HepG2 (cell line): Measurements from ENCODE around the gene RPL36. TPM values are rescaled to one million over a fixed set of nuclear protein-coding genes. Genes with fewer than 3 reads are reported as not detected.
A peak's percentile ranks its signal among the peaks of the same experiment; 100 is the strongest.

ENCODE experiments used
- AFF4 ChIP-seq: sonication (generic); formaldehyde crosslinking; IDR thresholded peaks from 2 replicates; pipeline ENCODE4 v1.4.0; 2020; ENCODE audit warnings: missing genetic modification reagents
- E2F5 ChIP-seq: sonication (generic); formaldehyde crosslinking; conservative IDR thresholded peaks from 2 replicates; pipeline ENCODE4 v1.4.0; 2020; ENCODE audit warnings: missing genetic modification reagents
- FOXJ3 ChIP-seq: sonication (generic); formaldehyde crosslinking; IDR thresholded peaks from 2 replicates; pipeline ENCODE4 v1.4.0; 2020; ENCODE audit warnings: missing genetic modification reagents, mild to moderate bottlenecking, borderline replicate concordance
- KDM4B ChIP-seq: sonication (generic); formaldehyde crosslinking; IDR thresholded peaks from 2 replicates; pipeline ENCODE4 v1.4.0; 2020; ENCODE audit warnings: missing genetic modification reagents
- MLXIP ChIP-seq: sonication (generic); formaldehyde crosslinking; IDR thresholded peaks from 2 replicates; pipeline ENCODE4 v1.9.0; 2021; ENCODE audit warnings: missing genetic modification reagents, borderline replicate concordance
- SKIL ChIP-seq: sonication (generic); formaldehyde crosslinking; IDR thresholded peaks from 2 replicates; pipeline ENCODE4 v1.8.0; 2022; ENCODE audit warnings: missing genetic modification reagents, mild to moderate bottlenecking, moderate library complexity, borderline replicate concordance
- SNAI1 ChIP-seq: sonication (generic); formaldehyde crosslinking; IDR thresholded peaks from 2 replicates; pipeline ENCODE4 v1.5.0; 2020; ENCODE audit warnings: mild to moderate bottlenecking, missing genetic modification reagents, borderline replicate concordance
- TRAFD1 ChIP-seq: sonication (generic); formaldehyde crosslinking; IDR thresholded peaks from 2 replicates; pipeline ENCODE4 v1.5.1; 2020; ENCODE audit warnings: missing genetic modification reagents, mild to moderate bottlenecking, borderline replicate concordance
- ZBTB2 ChIP-seq: sonication (generic); formaldehyde crosslinking; IDR thresholded peaks from 2 replicates; pipeline ENCODE4 v1.8.0; 2022; ENCODE audit warnings: low read depth, missing genetic modification reagents
- ZNF124 ChIP-seq: sonication (generic); formaldehyde crosslinking; IDR thresholded peaks from 2 replicates; pipeline ENCODE4 v1.4.0; 2020; ENCODE audit warnings: missing genetic modification reagents
- polyA plus RNA-seq, 8 experiments: library from polyadenylated mRNA; depleted of rRNA in 3 of 8; stranded (reverse) in 7 of 8; unstranded in 1 of 8; fragments of >200 nt; fragmentation: Illumina TruSeq in 4 of 8; extraction: Trizol in 4 of 8; gene quantifications; 2 replicates each; pipeline versions ENCODE4 v1.2.1 to v1.2.3, GENCODE V29; 2011 to 2016; ENCODE audit warnings: low read depth in 4 of 8, missing spikeins in 1 of 8, mixed read lengths in 1 of 8; ENCODE audit not compliant: insufficient read depth in 1 of 8
- total RNA-seq, 5 experiments: library from RNA; depleted of rRNA; stranded (reverse); fragments of >200 nt; fragmentation: Illumina TruSeq; extraction: Trizol; gene quantifications; 2 replicates each; pipeline ENCODE4 v1.2.3, GENCODE V29; 2016; ENCODE audit warnings: low read depth in 1 of 5

The RPL36 gene
- total and polyA plus RNA-seq, 2 of the 13 experiments (the other 11 are each of a cell fraction or from before 2014, with no cell fraction given) = 706 to 740 TPM

GRCh38 chr19:5690125-5690954, at the start of gene RPL36 (continued):
- TF ChIP-seq FOXJ3 (peak; percentile 66; the same call in 1 of the 2 replicates), SKIL (CRISPR knock-in tag) (peak; percentile 28; the same call in 1 of the 2 replicates), ZNF124 (peak; percentile 85; the same call in 1 of the 2 replicates), KDM4B (0 out of 2 replicates have a peak, but pooled peaks have one; percentile 30), ZBTB2 (CRISPR knock-in tag) (peak; percentile 48; the same call in 1 of the 2 replicates), TRAFD1 (CRISPR knock-in tag) (peak; percentile 77; the same call in 1 of the 2 replicates), AFF4 (CRISPR knock-in tag) (no peak; the same call in 1 of the 2 replicates), E2F5 (CRISPR knock-in tag) (peak; percentile 30; the same call in 1 of the 2 replicates), SNAI1 (CRISPR knock-in tag) (peak; percentile 79; the same call in 1 of the 2 replicates), MLXIP (0 out of 2 replicates have a peak, but pooled peaks have one; percentile 32)
